HG02970 (cell line): ENCODE measurements around the gene CMC4.
A peak's percentile ranks its signal among the peaks of the same experiment; 100 is the strongest.

ENCODE experiments used
- ATAC-seq: cut with Tn5 transposase; IDR thresholded peaks from one replicate; pipeline ENCODE4 v1.9.1; 2021; ENCODE audit warnings: mild to moderate bottlenecking, moderate library complexity, moderate number of reproducible peaks; ENCODE audit not compliant: unreplicated experiment, low FRiP score

CMC4 gene

GRCh38 chrX:155055494-155055893 lies 15.4 kb downstream of the CMC4 start:
- no peak for ATAC-seq

DNA sequence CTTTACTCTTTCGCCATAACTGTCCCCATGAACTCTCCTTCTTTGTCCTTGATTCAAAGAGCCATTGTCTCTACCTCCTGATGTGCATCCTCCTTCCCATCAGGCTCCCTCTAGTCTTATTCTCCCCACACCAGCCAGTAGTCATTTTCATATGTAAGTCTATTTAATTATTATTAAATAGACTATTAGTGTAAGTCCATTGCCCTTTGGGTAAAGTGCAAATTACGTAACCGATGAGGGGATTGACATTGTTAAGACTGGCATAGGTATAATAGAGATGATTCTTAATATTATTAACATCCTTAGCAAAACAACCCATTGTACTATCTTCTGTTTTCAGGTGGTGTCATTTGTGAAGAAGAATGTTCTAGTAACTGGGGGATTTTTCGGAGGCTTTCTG lies 16.7 kb downstream of the CMC4 start:
- ATAC-seq, result no peak

- ATAC-seq, result no peak
Measured at GRCh38 chrX:155053656-155054055, 17.3 kb downstream of the CMC4 start.

DNA sequence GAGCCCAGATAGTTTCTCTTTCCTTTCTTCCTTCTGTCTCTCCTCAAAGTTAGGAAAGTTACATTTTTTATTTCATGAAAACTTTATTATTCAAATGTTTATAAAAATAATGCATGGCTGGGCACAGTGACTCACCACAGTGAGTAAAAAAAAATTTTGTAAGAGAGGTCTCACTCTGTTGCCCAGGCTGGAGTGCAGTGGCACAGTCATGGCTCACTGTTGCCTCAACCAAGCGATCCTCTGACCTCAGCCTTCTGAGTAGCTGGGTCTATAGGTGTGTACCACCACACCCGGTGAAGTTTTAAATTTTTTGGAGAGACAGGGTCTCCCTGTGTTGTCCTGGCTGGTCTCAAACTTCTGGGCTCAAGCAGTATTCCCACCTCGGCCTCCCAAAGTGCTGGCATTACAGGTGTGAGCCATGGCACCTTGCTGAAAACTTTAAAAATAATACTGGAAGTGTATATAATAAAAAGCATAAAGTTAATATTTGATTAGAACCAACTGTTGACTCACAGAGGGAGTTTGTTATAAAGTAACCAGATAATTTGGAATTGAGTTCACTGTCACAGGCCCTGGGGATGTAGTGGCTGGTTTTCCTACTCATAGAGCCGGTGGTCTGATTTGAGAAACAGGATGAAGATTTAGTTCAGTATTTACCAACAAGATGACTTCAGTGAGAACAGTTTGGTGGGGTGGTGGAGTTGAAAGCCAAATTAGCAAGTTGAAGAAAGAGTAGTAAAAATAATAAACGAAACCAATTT lies 18.0 kb downstream of the CMC4 start:
- no peak for ATAC-seq

- ATAC-seq, result no peak
Measured at GRCh38 chrX:155048977-155049619, 21.8 kb downstream of the CMC4 start.

DNA sequence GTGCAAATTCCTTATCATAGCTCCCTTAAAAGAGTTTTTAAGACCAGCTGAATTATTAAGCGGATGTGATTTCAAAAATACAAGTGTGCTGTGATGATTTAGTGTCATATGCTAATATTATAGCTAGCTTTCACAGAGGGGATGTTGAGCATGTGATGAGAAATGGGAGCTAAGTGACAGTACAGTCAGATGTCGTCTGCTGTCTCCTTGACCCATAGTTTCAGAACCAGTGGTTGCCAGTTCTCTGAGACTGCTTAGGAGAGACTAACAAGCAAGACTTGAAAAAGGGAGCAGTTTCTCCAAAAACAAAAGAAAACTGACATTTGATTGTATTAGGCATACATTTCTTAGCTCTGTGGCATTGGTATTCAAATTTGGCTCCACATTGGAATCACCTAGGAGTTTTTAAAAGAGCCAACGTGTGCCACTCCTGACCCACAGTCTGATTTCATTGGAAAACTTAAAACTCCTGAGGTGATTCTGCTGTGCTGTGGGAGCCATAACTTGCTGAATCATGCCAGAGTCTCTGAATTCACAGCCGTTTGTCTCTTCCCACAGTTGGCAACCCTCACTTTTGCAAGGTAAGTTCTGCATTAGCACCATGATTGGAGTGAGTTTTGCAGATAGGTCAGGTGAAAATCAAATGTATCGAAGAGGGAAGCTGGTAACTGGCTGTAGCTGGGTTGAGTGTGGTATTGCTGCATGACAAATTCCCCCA lies 24.0 kb downstream of the CMC4 start:
- ATAC-seq, result no peak

DNA sequence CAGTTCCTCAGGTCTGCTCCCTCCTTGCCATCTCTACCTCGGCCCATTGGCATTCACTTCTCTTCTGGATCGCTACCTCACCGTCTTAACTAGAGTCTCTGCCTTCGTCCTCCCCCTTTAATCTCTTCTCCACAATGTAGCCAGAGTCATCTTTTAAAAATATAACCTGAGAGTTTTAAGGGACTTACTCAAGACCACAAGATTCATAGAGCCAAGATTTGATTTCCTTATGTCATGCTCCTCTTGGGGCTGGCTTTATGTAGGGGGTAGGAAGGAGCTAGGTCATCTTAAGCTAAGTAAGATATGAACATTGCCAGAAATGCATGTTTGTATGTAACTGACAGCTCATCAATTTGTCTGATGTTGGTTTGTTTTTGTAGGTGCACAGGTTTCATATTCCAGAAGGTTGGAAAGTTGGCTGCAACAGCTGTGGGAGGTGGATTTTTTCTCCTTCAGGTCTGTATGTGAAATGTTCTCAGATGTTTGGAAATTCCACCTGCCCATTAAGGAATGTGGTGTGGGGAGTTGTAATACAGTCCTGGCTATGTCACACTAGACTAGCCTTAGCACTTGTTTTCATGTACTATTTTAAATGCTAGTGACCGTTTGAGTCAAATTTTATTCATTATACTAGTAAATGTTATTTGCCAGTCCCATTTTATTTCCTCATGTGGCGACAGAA lies 24.7 kb downstream of the CMC4 start:
- no peak for ATAC-seq

DNA sequence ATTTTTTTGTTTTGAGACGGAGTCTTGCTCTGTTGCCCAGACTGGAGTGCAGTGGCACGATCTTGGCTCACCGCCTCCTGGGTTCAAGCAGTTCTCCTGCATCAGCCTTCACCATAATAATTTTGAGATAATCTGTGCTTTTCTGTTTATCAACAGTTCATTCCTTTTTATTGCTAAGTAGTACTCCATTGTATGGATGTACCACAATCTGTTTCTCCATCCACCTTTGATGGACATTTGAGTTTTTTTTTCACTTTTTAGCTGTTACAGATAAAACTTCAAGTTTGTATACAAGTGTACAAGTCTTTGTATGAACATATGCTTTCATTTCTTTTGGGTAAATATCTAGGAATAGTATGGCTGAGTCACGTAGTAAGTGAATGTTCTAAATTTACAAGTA lies 35.2 kb downstream of the CMC4 start:
- no peak for ATAC-seq

DNA sequence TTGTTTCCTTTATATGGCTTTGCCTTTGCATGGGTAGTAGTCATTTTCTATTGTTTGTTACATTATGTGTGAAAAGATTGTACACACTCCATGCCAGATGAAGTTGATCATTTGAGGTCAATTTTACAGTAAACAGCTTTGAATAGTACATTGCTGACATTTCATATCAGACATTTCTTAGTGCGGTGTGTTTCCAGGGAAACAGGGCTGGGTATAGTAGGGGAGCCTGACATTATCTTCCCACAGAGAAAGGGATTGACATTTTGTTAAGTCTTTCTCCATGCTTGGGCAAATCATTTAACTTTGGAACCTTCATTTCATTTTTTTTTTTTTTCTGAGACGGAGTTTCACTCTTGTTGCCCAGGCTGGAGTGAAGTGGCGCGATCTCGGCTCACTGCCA lies 39.3 kb downstream of the CMC4 start:
- no peak for ATAC-seq

DNA sequence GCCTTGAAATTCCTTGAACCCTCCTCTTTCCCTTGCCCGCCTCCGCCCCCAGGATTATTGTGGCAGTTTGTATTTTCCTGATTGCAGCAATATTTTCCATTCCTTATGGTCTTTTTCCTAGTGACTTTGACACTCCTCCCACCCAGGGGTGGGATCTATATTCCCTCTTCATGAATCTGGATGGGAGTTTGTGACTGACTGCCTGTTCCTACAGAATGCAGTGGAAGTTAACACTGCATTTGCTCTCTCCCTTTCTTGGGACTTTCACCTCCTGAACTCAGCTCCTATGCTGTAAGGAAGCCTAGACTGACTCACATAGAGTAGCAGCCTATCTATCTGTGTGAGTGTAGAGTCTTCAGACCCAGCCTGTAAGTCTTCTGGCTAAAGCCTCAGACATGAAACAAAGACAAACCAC lies 42.1 kb downstream of the CMC4 start:
- ATAC-seq, result no peak

DNA sequence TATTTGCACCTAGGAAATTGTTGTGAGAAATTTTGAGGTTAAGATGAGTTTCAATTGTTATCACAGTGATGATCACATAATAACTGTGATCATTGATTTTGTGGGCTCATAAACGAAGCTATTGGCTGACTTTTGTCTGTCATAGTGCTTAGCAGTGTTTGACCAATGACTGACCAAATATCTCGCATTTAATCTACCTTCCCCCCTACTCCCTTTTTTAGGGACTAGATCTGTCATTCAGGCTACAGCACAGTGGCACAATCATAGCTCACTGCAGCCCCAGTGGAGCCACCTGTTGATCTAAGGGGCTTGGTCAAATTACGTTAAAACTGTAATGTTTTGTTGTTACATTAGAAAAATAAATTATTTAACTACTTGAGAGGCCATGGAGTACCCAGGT lies 42.8 kb downstream of the CMC4 start:
- no peak for ATAC-seq

GRCh38 chrX:155027509-155028066 lies 43.3 kb downstream of the CMC4 start:
- ATAC-seq, result no peak

DNA sequence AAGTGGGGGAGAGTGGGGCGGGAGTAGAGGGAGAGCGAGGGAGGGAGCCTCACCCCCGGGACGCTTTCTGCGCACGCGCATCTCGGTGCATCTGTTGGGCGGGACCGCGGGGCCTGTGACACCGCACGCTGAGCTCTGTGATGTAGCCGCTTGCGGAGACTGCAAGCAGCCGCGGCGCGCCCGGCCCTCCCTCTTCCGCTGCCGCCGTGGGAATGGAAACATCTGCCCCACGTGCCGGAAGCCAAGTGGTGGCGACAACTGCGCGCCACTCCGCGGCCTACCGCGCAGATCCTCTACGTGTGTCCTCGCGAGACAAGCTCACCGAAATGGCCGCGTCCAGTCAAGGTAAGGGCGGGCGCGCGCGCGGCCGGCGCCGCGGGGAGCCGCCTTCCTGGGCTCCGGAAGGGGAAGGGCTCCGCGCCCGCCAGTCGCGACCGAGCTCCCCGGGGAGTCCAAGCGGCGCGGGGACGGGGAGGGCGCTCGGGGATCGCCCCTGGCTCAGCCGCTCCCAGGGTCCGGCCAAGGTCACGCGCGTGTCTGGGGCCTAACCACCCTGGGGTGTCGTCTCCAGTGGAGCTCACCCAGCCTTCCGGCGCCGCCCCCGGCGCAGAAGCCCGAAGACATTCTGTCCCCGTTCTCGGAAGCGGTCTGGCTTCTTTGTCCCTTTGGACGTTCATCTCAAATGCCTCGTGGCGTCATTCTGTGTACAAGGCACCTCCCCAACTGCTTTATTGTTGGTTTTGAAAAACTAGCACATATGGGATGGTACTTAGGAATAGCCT lies 44.0 kb downstream of the CMC4 start, which contains the start of gene FUNDC2:
FUNDC2 (plus strand) TSS at position 118 of the 782 bp plus-strand sequence; CDS start at position 213, 95 bp downstream.
- ATAC-seq, result peak; percentile 84

- no peak for ATAC-seq
Measured at GRCh38 chrX:155026420-155026726, 44.6 kb downstream of the CMC4 start.

- ATAC-seq, result no peak
Measured at GRCh38 chrX:155023907-155024833, 46.8 kb downstream of the CMC4 start.

DNA sequence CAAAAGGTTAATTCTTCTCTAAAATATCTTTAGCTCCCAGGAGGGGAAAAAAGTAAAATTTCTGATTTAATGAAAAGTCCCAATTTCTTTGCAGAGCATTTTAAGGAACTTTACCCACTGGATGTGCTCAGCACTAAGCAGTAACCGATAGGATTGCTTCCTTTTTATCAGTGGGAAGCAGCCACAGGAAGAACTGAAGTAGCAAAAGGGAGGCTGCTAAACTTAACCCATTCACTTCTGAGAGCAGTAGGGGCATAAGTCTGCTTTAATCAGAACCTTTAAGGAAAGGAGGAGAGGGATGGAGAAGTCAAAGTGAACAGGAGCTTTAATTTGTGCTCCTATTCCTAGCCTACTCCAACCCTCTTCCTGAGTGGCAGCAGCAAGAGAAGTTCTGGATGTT lies 48.4 kb downstream of the CMC4 start, which contains the start of gene F8:
F8 (minus strand) TSS at position 139 of the 400 bp plus-strand sequence. CDS start 171 bp downstream, outside the sequence.
- no peak for ATAC-seq

DNA sequence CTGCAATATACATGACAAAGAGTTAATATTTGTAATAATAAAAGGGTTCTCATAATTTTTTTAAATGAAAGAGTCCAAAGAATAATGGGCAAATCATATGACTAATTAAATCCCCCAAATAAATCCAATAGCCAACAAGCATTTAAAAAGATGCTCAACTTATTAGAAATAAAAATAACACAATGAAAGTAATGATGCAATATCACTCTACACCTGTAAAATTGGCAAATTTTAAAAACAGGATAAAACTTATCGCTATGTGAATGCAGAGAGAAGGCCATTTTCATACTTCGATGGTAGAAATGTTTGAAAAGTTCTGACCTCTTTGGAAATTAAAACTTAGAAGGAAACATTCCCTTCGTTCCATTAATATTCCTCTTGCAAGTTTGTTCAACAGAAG lies 50.3 kb downstream of the CMC4 start:
- ATAC-seq, result no peak
